Stimulated activated CD4-positive, alpha-beta T cell treated with anti-CD3 and anti-CD28 coated beads, Interleukin-1b, Interleukin-23, amount 100 ng/mL, for 24 hours (primary cell): Measurements from ENCODE around the gene RIMS1.
"Not testable (repeated sequence)": the region's sequence is repeated elsewhere in the genome, so short reads cannot be mapped to it uniquely, and the experiment has no call there.

Source experiments
- DNase-seq, 4 experiments: peaks; one replicate each; pipeline ENCODE4 v3.0.0-alpha.2; 2020; ENCODE audit warnings: low read depth in 4 of 4, low spot score in 1 of 4

RIMS1 gene

GRCh38 chr6:72316675-72317380, 430.5 kb downstream of the RIMS1 start:
- DNase-seq, result no peak

- no peak for DNase-seq
Observed at GRCh38 chr6:72321788-72322187, 435.4 kb downstream of the RIMS1 start.

- DNase-seq, result no peak
Observed at GRCh38 chr6:72322771-72323170, 436.4 kb downstream of the RIMS1 start.

- no peak for DNase-seq
Observed at GRCh38 chr6:72324591-72324990, 438.2 kb downstream of the RIMS1 start.

GRCh38 chr6:72328775-72329174, 442.4 kb downstream of the RIMS1 start:
- no peak for DNase-seq

- DNase-seq, result not testable (repeated sequence)
Observed at GRCh38 chr6:72335203-72335602, 448.9 kb downstream of the RIMS1 start.

- no peak for DNase-seq
Observed at GRCh38 chr6:72348926-72349325, 462.6 kb downstream of the RIMS1 start.

- no peak for DNase-seq
Observed at GRCh38 chr6:72350296-72350881, 464.0 kb downstream of the RIMS1 start.

DNA sequence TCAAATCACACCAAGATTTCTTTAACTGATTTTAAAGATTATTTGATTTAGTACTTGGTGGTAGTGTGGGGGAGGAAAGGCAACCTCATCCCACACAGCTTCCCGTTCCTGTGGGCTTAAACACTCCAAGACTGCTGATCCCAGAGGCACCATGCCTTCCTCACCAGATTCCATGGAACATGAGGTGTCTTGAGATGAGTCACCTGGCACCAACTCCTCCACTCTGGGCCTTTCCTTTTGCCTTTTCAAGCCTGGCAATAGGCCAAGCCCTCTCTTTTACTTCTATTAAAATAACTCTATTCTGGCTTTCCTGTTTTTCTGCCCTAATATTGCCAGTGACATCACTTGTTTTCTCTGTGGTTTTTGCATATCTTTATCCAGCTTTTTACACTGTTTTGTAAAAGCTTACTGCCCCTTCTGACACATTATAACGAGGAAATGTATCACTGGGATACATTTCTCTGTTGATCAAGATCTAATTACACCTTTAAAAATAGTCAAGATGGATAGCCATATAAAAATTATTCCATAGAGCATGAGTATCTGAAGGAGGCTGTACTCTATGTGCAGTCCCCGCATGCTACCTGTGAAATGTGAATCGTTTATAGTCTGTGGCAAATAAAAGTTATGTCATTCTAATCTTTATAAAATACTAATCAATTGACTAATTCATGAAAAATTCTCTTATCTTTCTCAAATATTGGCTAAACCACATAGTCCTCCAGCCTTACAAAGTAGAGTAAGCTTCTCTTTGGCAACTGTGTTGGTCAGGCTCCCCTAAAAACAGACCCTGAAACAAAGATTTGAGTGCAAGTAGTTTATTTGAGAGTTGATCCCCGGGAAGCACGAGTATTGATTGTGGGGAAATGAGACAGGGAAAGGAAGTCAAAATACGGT, 477.7 kb downstream of the RIMS1 start:
- no peak for DNase-seq

GRCh38 chr6:72365773-72366172, 479.4 kb downstream of the RIMS1 start:
- no peak for DNase-seq

- no peak for DNase-seq
Observed at GRCh38 chr6:72367439-72367838, 481.1 kb downstream of the RIMS1 start.

DNA sequence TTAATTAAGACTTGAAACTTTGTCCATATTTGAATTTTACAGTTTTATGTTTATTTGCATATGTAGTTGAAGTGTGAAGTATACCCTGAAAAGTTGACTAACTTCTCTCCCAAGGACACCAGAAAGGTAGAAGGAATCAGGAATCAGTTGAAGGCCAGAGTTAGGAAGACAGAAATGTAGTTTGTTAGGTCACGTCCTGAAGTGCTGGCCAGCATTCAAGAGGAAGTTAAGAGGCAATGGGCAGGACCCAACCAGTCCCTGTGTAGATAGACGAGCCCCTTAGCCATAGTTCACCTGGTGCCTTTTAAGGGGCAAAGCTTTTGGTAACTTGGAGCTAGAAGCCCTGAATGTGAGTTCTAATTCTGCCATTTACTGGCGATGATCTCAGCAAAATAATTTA, 485.1 kb downstream of the RIMS1 start:
- DNase-seq, result no peak

GRCh38 chr6:72374172-72374571, 487.8 kb downstream of the RIMS1 start:
- DNase-seq, result no peak

DNA sequence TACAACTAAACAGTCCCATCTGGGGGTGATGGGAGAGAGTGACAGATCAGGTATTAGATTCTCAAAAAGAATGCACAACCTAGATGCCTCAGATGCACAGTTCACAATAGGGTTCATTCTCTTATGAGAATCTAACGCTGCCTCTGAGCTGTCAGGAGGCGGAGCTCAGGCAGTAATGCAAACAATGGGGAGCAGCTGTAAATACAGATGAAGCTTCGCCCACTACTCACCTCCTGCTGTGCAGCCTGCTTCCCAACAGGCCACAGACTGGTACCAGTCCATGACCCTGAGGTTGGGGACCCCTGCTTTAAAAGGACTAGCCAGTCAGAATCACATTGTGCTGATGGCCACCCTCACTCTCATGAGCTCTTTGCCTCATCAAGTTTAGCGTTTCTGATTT, 488.5 kb downstream of the RIMS1 start:
- DNase-seq, result no peak

GRCh38 chr6:72376736-72377135, 490.4 kb downstream of the RIMS1 start:
- no peak for DNase-seq

DNA sequence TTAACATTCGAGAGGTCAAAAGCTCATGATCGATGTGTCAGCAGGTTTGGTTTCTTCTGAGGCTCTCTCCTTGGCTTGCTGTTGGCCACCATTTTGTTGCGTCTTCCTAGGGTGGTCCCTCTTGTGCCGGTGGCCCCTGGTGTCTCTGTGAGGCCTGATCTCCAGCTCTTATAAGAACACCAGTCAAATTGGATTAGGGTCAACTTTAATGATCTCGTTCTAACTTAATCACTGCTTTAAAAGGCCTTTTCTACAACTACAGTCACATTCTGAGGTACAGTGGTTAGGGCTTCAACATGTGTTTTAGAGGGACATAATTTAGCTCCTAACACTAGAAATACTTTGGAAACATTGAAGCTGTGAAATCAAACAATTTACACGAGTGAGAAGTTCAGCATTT, 494.7 kb downstream of the RIMS1 start:
- DNase-seq, result no peak

- no peak for DNase-seq
Observed at GRCh38 chr6:72382602-72383529, 496.5 kb downstream of the RIMS1 start.

- DNase-seq, result no peak
Observed at GRCh38 chr6:72386324-72386723, 500.0 kb downstream of the RIMS1 start.

GRCh38 chr6:72389698-72390097, 503.3 kb downstream of the RIMS1 start:
- no peak for DNase-seq

- no peak for DNase-seq
Observed at GRCh38 chr6:72390548-72390947, 504.2 kb downstream of the RIMS1 start.

- no peak for DNase-seq
Observed at GRCh38 chr6:72401865-72402264, 515.5 kb downstream of the RIMS1 start.
